SH-SY5Y (cell line): ENCODE results near the gene TDRD3.

Experiments used
- GATA2 ChIP-seq: IDR thresholded peaks from 2 replicates; pipeline ENCODE4 v1.6.1; 2011; ENCODE audit warnings: mild to moderate bottlenecking, low read depth, low read length
- GATA3 ChIP-seq: IDR thresholded peaks from 2 replicates; pipeline ENCODE4 v1.6.1; 2011; ENCODE audit warnings: low read depth, mild to moderate bottlenecking, low read length, moderate library complexity

Gene TDRD3

GRCh38 chr13:60384911-60385310 lies 12.1 kb upstream of the TDRD3 start:
- TF ChIP-seq GATA2 (no peak), GATA3 (no peak)

- no peak for TF ChIP-seq GATA2
Measured at GRCh38 chr13:60386250-60386649, 10.8 kb upstream of the TDRD3 start.

- TF ChIP-seq GATA2 (no peak), GATA3 (no peak)
Measured at GRCh38 chr13:60392131-60392530, 4.9 kb upstream of the TDRD3 start.

- TF ChIP-seq GATA3 (no peak), GATA2 (no peak)
Measured at GRCh38 chr13:60395971-60396782, 843 bp upstream of the TDRD3 start.

- no peak for TF ChIP-seq GATA2
- no peak for TF ChIP-seq GATA3
Measured at GRCh38 chr13:60397704-60398378, 821 bp downstream of the TDRD3 start.

GRCh38 chr13:60398379-60398891 lies 1.4 kb downstream of the TDRD3 start:
- TF ChIP-seq GATA2 (no peak), GATA3 (no peak)

- TF ChIP-seq GATA3 (no peak), GATA2 (no peak)
Measured at GRCh38 chr13:60398907-60399589, 2.0 kb downstream of the TDRD3 start.

- TF ChIP-seq GATA2 (no peak), GATA3 (no peak)
Measured at GRCh38 chr13:60402022-60402421, 5.0 kb downstream of the TDRD3 start.

- TF ChIP-seq GATA3, result no peak
- TF ChIP-seq GATA2, result no peak
Measured at GRCh38 chr13:60407095-60407494, 10.1 kb downstream of the TDRD3 start.

GRCh38 chr13:60410299-60410698 lies 13.3 kb downstream of the TDRD3 start:
- no peak for TF ChIP-seq GATA3
- no peak for TF ChIP-seq GATA2

- TF ChIP-seq GATA2 (no peak), GATA3 (no peak)
Measured at GRCh38 chr13:60411464-60411863, 14.4 kb downstream of the TDRD3 start.

- TF ChIP-seq GATA3 (no peak), GATA2 (no peak)
Measured at GRCh38 chr13:60411983-60412382, 15.0 kb downstream of the TDRD3 start.

GRCh38 chr13:60412909-60413616 lies 16.0 kb downstream of the TDRD3 start:
- TF ChIP-seq GATA2 (no peak), GATA3 (no peak)

- TF ChIP-seq GATA2 (no peak), GATA3 (no peak)
Measured at GRCh38 chr13:60414177-60414576, 17.2 kb downstream of the TDRD3 start.
